Midbrain (tissue), 1 donor: Measurements from ENCODE around the gene EGLN2.
"Not testable (repeated sequence)": the region's sequence is repeated elsewhere in the genome, so short reads cannot be mapped to it uniquely, and the experiment has no call there.

Experiments
- DNase-seq: peaks from one replicate; lab custom pipeline; 2025; lab: John Stamatoyannopoulos, UW

Gene EGLN2

GRCh38 chr19:40802300-40803169 is 3.5 kb downstream of the EGLN2 start:
- no peak for DNase-seq

- DNase-seq, result no peak
Measured at GRCh38 chr19:40803170-40803856, 4.3 kb downstream of the EGLN2 start.

- no peak for DNase-seq
Measured at GRCh38 chr19:40803857-40804782, 5.1 kb downstream of the EGLN2 start.

GRCh38 chr19:40804783-40805242 is 5.8 kb downstream of the EGLN2 start:
- DNase-seq, result no peak

- no peak for DNase-seq
Measured at GRCh38 chr19:40805258-40805868, 6.4 kb downstream of the EGLN2 start.

- peak; percentile 93 for DNase-seq
Measured at GRCh38 chr19:40806423-40807146, 7.6 kb downstream of the EGLN2 start.

- DNase-seq, result no peak
Measured at GRCh38 chr19:40807147-40808020, 8.4 kb downstream of the EGLN2 start.

- no peak for DNase-seq
Measured at GRCh38 chr19:40808021-40808325, 9.0 kb downstream of the EGLN2 start.

GRCh38 chr19:40808497-40808896 is 9.5 kb downstream of the EGLN2 start:
- DNase-seq, result no peak

- no peak for DNase-seq
Measured at GRCh38 chr19:40809358-40810086, 10.5 kb downstream of the EGLN2 start.

GRCh38 chr19:40810160-40810559 is 11.2 kb downstream of the EGLN2 start:
- DNase-seq, result no peak

- DNase-seq, result peak; percentile 83
Measured at GRCh38 chr19:40810649-40811408, 11.8 kb downstream of the EGLN2 start.

GRCh38 chr19:40811478-40812341 is 12.7 kb downstream of the EGLN2 start:
- no peak for DNase-seq

- DNase-seq, result not testable (repeated sequence)
Measured at GRCh38 chr19:40812571-40812970, 13.6 kb downstream of the EGLN2 start.

GRCh38 chr19:40813182-40813581 is 14.2 kb downstream of the EGLN2 start:
- no peak for DNase-seq

- DNase-seq, result no peak
Measured at GRCh38 chr19:40815223-40815622, 16.2 kb downstream of the EGLN2 start.
